Body of pancreas (tissue), 4 donors: ENCODE data around the gene NR4A1.

Experiments
- POLR2A ChIP-seq, 3 donors: fragments of 450-650 bp; IDR thresholded peaks; one replicate each; pipeline ENCODE4 v1.6.1; 2016; ENCODE audit warnings: antibody characterized with exemption in 3 of 3, mild to moderate bottlenecking in 2 of 3
- TF ChIP-seq, protein P1 (sequence below), 7 experiments: fragments of 450-650 bp in 4 of 7; fragments of 200-600 bp in 3 of 7; sonication (generic) in 3 of 7; IDR thresholded peaks; one replicate each; pipeline ENCODE4 v1.5.1; 2016 to 2019; ENCODE audit warnings: antibody characterized with exemption in 7 of 7

DNA sequence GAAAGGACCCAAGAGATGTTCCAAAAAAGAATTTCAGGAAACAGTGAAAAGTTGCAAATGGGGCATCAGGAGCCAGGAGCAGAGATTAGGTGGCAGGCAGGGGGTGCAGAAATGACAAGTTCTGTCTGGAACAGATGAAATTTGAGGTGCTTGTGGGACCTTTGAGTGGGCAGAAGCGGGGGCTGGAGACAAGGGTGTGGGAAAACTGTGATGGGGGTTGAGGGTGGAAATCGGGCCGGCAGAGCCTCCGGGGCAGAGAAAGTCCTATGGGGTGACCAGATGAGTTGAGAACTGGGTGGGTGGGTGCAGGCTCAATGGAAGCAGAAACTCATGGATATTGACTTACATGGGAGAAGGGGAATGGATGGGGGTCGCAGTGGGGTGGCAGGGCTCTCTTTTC, 1.6 kb upstream of the NR4A1 start:
- TF ChIP-seq, protein P1, sequence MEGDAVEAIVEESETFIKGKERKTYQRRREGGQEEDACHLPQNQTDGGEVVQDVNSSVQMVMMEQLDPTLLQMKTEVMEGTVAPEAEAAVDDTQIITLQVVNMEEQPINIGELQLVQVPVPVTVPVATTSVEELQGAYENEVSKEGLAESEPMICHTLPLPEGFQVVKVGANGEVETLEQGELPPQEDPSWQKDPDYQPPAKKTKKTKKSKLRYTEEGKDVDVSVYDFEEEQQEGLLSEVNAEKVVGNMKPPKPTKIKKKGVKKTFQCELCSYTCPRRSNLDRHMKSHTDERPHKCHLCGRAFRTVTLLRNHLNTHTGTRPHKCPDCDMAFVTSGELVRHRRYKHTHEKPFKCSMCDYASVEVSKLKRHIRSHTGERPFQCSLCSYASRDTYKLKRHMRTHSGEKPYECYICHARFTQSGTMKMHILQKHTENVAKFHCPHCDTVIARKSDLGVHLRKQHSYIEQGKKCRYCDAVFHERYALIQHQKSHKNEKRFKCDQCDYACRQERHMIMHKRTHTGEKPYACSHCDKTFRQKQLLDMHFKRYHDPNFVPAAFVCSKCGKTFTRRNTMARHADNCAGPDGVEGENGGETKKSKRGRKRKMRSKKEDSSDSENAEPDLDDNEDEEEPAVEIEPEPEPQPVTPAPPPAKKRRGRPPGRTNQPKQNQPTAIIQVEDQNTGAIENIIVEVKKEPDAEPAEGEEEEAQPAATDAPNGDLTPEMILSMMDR (IDR thresholded peaks at IDR 0.05) = no peak
- no peak for TF ChIP-seq POLR2A (IDR thresholded peaks at IDR 0.05)
